ENCODE data around the gene CEBPZ.
A peak's percentile ranks its signal among the peaks of the same experiment; 100 is the strongest.
"Not testable (repeated sequence)": the region's sequence is repeated elsewhere in the genome, so short reads cannot be mapped to it uniquely, and the experiment has no call there.

CEBPZ gene

DNA sequence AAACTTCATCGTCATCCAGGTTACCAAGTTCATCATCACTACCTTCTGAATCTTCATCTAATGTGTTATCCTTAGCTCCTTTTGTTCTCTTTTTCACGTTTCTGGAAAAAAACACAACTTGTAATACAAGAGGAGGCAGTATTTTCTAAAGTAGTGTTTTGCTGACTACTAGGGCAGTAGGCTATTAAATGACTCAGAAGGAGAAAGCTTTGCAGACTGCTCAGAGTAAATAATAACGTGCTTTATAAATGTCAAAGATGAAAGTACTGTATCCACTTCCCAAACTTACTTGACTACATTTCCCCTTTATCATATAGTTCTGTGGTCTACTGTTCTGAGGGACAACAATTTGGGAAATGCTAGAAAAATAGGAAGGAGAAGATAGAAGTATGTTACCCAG is 19.5 kb downstream of the CEBPZ start:
- DNase-seq = no peak

GRCh38 chr2:37211212-37211611 is 20.2 kb downstream of the CEBPZ start:
- DNase-seq = no peak

GRCh38 chr2:37206760-37207159 is 24.6 kb downstream of the CEBPZ start:
- not testable (repeated sequence) for DNase-seq

- DNase-seq = no peak
Observed at GRCh38 chr2:37205689-37206341, 25.6 kb downstream of the CEBPZ start.

GRCh38 chr2:37205071-37205661 is 26.2 kb downstream of the CEBPZ start:
- not testable (repeated sequence) for DNase-seq

- no peak for DNase-seq
Observed at GRCh38 chr2:37203708-37204107, 27.7 kb downstream of the CEBPZ start.

GRCh38 chr2:37201766-37202165 is 29.6 kb downstream of the CEBPZ start:
- DNase-seq = no peak

DNA sequence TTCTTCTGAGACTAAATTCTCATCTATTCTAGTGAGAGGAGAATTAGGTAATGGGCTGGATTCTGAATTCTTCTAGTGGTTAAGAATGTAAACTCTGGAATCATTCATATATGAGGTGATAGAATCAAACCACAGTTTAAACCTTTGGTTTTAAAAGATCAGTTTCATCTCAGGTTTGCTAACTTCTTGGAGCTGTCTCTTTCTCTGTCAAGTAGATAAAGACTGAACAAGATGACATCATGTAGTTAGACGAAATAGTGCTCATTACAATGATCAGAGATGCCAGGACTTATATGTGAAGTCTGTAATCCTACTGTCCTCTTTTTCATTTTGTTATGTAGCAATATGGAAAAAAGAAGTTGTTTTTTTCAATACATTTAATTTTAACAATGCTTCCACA is 30.2 kb downstream of the CEBPZ start:
- no peak for DNase-seq

GRCh38 chr2:37198681-37199065 is 32.7 kb downstream of the CEBPZ start:
- no peak for DNase-seq

DNA sequence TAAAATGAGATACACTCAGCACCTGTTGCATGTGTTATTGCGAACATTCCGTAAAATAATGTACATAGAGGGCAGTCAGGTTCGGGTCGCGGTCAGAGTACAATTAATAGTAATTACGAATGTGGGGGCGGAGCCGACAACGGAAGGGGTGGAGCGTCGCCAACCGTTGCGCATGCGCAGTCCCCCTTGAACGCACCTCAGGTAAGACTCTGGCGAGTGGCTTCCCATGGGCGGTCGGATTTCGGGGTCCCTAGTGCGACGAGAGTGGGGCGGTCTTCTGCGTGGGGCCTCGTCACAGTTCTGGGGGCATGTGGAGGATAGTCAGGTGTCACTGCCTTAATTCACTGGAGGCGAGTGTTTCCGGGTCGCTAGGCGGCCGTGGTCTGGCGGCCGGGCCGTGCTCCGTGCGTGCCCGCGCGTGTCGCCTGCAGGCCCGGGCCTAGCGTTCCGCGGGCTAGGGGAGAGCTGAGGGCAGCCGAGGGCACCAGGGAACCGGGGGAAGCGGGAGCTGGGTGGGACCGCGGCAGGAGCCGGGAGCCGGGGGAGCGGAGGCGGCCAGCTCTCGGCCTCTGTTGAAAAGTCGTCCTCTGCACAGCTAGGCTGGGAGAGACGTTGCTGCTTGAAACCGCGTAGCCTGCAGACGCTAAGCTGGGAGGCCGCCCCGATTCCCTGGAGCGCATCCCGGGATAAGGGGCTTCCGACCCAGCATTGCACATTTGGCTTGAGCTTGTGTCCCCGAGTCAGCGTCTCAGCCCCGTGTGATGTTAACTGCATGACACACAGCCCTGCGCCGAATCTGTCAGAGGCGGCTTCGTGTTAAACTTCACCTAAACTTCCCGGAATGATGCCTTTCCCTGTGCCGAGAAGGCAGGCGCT is 34.8 kb downstream of the CEBPZ start, which contains the start of gene CEBPZOS:
Gene CEBPZOS (plus strand): TSS at position 177 of the 876 bp plus-strand sequence. CDS start 3,209 bp downstream, outside the sequence.
- DNase-seq = peak; percentile 97

GRCh38 chr2:37195862-37196319 is 35.5 kb downstream of the CEBPZ start:
- not testable (repeated sequence) for DNase-seq

GRCh38 chr2:37192551-37192950 is 38.8 kb downstream of the CEBPZ start:
- no peak for DNase-seq

DNA sequence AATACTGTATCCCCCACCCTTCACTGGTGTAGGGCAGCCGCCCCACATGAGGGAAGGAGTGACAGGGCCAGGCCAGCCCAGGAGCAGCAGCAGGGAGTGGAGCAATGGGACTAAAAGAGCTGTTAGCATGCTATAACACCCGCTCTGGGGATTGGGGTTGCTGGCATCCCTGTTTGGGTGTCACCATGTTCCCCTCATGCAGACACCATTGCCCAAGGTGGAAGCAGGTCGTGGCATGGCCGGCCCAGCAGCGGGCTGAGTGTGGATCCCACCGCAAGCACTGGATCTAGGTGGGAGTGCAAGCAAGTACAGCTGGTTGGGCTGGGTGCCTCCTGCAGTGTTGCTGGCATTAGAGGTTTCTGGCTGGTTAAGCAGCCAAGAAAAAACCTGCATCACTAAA is 39.6 kb downstream of the CEBPZ start:
- no peak for DNase-seq

DNA sequence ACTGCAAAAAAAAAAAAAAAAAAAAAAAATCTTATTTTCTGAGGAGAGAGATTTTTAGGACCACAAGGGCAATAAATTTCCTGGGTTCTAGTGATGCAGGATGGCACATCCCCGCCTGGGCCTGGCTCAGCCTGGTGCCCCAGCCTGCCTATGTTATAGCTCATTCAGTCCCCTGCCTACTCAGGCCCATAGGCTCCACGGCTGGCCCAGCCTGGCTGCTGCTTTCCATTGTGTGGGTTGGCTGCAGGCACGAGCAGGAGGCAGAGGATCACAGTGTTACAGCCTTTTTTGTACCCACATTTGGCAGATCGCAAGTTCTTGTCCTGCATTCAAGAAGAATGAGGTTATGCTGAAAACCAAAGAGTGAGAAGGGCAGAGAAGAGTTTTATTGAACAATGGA is 40.1 kb downstream of the CEBPZ start:
- DNase-seq = no peak

DNA sequence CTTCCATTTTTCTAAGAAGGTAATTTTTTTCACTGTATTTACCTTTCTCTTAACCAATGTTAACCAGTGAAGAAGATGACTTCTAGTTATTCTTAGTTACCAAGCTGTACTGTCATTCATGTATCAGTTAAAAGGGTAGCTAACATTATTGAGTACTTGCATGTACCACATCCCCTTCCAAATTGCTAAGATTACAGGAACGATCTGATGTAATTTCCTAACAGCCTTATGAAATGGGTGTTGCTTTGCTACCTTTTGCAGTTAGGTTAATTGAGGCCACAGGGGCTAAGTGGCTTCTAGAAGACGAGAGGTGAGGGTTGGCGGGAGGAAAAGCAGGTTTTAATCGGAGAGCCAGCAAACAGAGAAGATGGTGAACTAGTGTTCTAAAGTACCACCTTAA is 41.1 kb downstream of the CEBPZ start:
- DNase-seq = no peak

DNA sequence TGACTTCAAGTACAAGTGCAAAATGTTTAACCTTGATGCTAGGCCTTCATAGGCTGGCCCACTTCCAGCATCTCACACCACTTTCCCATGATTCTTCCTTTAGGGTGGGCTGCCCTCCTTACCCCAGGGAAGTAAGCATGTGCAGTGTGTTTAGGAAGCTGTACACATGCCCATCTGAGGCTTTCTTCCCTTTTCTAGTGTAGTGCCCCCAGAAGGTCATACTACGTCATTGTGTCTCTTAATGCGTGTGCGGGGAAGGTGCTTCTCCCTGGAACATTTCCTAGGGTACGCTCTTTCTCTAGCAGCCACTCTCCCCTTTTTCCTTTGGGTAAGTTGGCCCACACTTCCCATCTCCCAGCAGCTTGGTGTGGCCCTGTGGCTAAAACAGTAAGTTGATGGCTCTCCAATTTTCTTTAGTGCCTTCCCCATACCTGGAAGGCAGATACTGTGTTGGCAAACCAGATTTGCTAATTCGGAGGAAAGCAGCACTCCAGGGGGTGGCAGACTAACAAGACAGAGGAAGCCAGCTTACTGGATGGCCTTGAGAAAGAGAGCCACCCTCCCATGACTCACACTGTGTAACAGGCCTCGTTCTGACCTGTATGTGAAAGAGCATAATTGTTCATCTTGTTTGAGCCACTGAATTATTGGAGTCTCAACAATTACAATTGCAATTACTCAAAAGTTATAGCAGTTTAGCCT is 41.8 kb downstream of the CEBPZ start:
- DNase-seq = no peak

- DNase-seq = no peak
Observed at GRCh38 chr2:37188570-37188969, 42.8 kb downstream of the CEBPZ start, which contains the start of gene SULT6B1. Gene SULT6B1 (minus strand): TSS chr2:37188670. CDS start chr2:37188640, 30 bp downstream.

DNA sequence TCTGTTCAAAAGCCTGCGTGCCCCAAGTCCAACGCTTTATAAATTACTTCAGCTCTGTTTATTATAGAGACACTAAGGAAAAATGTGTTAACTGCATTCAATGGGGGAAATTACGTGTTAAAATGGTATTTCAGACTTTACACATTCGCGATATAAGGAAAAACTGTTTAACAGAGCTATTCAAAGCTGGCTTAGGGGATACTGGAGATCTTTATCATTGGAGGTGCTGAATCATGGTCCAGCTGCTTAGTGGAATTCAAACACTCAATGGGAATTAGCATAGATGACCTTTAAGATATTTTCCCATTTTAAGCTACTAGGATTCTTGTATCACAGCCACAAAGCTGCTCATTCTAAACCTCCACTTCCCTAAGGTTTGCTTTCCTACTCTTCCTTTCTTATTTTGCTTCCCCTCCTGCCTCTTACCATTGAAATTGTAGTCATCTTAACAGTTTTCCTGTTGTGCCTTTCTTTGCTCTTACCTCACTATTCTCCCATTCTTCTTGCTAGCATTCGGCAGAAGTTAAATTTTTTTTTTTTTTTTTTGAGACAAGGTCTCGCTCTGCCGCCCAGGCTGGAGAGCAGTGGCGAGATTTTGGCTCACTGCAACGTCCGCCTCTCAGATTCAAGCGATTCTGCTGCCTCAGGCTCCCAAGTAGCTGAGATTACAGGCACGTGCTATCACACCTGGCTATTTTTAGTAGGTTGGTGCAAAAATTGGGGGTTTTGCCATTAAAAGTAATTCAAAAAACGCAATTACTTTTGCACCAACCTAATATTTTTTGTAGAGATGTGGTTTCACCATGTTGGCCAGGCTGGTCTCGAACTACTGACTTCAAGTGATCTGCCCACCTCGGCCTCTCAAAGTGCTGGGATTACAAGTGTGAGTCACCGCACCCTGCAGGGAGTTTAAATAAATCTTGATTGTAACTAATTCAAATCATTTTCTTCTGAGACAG is 49.4 kb downstream of the CEBPZ start:
- DNase-seq = no peak

- DNase-seq = no peak
Observed at GRCh38 chr2:37180640-37181039, 50.8 kb downstream of the CEBPZ start.

DNA sequence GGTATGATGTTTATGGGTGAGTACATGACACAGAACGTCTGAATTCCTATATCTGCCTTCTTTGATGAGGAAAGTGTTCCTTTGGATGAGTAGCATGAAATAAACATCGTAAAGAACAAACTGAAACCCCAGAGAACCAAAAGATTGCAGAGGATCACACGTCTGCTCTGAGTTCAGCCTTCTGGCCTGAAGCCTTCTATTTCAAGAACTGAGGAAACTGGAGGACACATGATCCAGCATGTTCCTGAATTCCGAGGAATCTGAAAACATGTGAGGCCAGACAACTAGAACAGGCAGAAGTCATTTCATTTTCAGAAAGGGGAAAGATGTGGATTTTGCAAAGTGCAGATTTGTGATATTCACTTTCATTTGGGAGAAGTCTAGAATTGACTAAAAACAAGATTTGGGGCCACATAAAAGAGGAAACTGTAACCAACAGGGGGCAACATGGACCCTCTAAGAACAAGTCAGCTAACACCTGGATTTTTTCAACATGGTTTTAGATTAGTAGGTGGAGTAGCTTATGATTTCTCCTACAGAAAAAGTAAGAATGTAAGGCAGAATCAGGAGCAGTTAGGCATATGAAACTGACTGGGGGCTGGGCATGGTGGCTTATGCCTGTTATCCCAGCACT is 51.3 kb downstream of the CEBPZ start:
- no peak for DNase-seq

DNA sequence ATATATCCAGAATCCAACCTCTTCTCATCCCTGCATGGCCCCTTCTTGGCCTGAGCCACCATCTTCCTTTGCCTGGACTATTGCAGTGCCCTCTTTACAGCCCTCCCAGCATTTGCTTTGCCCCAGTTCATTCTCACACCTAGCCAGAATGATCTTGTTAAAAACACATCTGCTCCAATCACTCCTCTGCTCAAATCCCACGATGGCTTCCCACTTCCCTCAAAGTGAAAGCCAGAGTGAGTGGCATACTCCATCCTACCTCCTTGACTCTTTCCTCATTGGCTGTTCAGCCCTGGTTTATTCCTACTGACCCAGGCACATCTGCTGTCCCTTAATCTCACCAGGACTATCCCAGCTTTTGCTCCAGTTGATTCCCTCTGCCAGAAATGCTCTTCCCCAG is 57.7 kb downstream of the CEBPZ start:
- no peak for DNase-seq

Data from activated CD8-positive, alpha-beta memory T cell treated with anti-CD3 and anti-CD28 coated beads, Interleukin-2, amount 50 U/mL, for 48 hours (primary cell).